ENCODE results near the gene ATG4C.

Gene ATG4C

DNA sequence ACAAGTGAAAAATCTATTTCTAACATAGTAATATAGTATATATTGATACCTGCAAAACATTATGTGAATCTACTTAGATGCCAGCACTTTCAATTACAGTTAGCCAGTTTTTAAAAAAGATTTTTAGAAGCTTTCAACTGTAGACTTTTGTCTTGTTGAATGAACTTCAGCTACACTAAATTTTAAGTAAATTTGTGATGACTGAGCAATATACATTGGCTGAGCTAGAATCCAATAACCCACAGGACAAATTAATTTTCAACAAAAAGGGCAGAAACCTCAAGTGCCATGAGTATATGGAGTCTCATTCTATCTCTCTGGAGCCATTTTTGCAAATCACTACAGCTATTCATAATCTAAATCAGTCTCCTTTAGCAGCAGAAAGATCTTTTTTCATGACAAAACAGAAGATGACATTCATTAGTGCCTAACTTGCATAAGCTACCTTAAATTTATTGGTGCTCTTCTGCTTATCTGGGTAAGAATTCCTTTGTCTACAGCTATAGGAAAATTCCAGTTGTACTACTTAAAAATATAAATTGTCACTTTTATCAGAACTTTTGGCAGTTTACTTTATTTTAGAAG lies 100.3 kb downstream of the ATG4C start:
- H3K27me3 ChIP-seq (ENCODE audit: insufficient read depth, low read length), result peaks cover 58% of the 10 kb centered on the region

DNA sequence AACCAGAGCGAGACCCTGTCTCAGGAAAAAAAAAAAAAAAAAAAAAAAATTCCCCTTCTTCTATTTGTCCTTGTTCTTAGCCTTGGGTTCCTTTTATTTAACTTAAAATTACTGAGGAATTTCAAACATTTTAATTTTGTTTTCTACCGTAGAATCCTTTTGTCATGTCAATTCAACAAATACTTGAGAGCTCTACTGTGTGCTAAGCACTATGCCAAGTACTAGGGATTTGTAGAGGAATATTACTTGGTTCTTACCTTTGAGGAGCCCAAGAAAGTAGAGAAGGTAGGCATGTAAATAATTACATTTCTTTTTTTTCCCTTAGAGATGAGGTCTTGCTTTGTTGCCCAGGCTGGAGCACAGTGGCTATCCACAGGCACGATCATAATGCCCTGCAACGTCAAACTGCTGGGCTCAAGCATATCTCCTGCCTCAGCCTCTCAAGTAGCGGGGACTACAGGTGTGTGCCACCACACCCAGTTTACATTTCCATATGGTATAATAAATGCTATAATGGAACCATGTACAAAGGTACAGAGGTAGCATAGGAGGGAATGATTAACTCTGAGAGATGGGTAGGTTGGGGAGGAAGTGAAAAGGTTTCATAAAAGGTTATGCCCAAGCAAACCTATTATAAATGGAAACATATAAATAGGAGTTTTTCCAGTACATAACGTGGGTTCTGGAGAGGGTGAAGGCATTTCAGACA lies 104.0 kb downstream of the ATG4C start:
- no peaks in the 10 kb centered on the region for H3K36me3 ChIP-seq (ENCODE audit: insufficient read depth, low read length)
- H3K79me2 ChIP-seq (ENCODE audit: control insufficient read depth, insufficient read depth, low read length, unreplicated experiment), result no peaks in the 10 kb centered on the region
- H3K27me3 ChIP-seq (ENCODE audit: insufficient read depth, low read length), result peaks cover 58% of the 10 kb centered on the region
- no peak overlapping the region for H3K27ac ChIP-seq (ENCODE audit: low read depth, low read length)
- no peaks in the 10 kb centered on the region for H3K4me1 ChIP-seq (ENCODE audit: control insufficient read depth, insufficient read depth, low read length, unreplicated experiment)
- no peak overlapping the region for H3K4me3 ChIP-seq (ENCODE audit: low read depth, low read length)
- H2AFZ ChIP-seq (ENCODE audit: low read length, unreplicated experiment), result no peak overlapping the region

More for the DNA sequence above, 100.3 kb downstream of the ATG4C start:
- Histone ChIP-seq H2AFZ (ENCODE audit: low read length, unreplicated experiment) (no peak overlapping the region), H3K4me3 (ENCODE audit: low read depth, low read length) (no peak overlapping the region), H3K4me1 (ENCODE audit: control insufficient read depth, insufficient read depth, low read length, unreplicated experiment) (no peaks in the 10 kb centered on the region), H3K36me3 (ENCODE audit: insufficient read depth, low read length) (no peaks in the 10 kb centered on the region), H3K27ac (ENCODE audit: low read depth, low read length) (no peak overlapping the region), H3K79me2 (ENCODE audit: control insufficient read depth, insufficient read depth, low read length, unreplicated experiment) (no peaks in the 10 kb centered on the region)

DNA sequence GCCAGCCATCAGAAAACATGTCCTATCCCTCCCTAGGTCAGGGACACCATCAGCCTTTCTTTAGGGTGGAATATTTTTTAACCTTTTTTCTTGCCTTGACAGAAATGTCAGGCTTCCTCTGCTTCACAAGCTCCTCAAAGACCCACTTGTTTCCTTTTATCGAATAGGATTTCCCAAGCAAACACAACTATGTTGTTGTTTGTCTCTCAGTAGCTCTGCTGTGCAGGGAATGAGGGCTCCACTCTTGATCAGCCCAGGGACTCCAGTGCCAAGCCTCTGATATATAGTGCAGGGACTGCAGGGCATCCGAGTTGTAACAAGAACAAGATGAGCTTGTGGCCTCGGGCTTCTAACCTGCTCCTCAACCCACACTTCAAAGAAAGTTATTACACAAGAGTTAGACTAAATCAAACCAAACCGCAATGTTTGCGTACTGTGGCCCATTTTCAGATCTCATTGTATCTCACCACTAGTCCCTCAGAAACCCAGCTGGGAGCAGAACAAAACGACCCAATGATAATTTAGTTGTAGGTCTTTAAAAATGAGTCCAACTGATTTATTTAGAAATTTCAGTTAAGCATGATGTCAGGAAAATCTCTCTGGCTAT lies 108.1 kb downstream of the ATG4C start:
- H3K36me3 ChIP-seq (ENCODE audit: insufficient read depth, low read length), result no peaks in the 10 kb centered on the region
- H3K79me2 ChIP-seq (ENCODE audit: control insufficient read depth, insufficient read depth, low read length, unreplicated experiment), result no peaks in the 10 kb centered on the region
- peaks cover 58% of the 10 kb centered on the region for H3K27me3 ChIP-seq (ENCODE audit: insufficient read depth, low read length)
- H3K4me3 ChIP-seq (ENCODE audit: low read depth, low read length), result no peak overlapping the region
- H3K27ac ChIP-seq (ENCODE audit: low read depth, low read length), result no peak overlapping the region
- H3K4me1 ChIP-seq (ENCODE audit: control insufficient read depth, insufficient read depth, low read length, unreplicated experiment), result no peaks in the 10 kb centered on the region
- H2AFZ ChIP-seq (ENCODE audit: low read length, unreplicated experiment), result no peak overlapping the region

DNA sequence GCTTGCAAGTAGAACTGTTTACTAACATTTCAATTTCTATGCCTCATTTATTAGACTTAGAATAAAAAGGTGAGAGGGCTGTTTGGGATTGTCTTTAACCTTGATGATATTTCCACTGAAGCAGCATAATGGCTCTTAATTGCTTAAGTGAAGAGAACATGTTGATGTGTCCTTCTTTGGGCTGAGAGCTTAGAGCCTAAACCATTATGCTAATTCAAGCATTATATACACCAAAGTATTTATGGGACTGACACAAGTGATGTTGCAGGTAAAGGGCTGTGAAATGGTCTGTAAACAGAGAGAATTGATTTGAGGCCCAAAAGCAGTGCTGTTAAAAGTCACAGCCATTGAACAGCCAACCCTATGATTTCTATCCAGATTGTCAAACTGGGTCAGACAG lies 113.9 kb downstream of the ATG4C start:
- Histone ChIP-seq H3K27ac (ENCODE audit: low read depth, low read length) (no peak overlapping the region), H3K4me3 (ENCODE audit: low read depth, low read length) (no peak overlapping the region), H3K27me3 (ENCODE audit: insufficient read depth, low read length) (peaks cover 28% of the 10 kb centered on the region)

DNA sequence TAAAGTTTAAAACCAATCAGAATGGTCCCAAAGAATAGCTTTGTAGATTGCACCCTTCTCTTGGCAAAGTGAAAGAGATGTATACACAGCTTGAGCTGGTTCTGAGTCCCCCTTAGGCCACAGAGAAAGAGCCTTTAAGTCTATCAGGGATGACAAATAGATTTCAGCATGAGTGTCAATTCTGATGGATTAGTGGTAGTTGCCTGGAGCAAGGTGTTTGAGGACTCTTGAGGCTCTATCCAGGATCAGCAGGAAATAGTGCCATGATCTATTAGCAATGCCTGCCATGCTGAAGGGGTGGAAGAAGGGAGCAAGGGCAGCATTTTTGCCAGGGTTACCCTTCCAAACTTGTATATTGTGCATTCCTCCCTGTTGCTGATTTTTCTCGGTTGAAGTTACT lies 116.6 kb downstream of the ATG4C start:
- Histone ChIP-seq H3K79me2 (ENCODE audit: control insufficient read depth, insufficient read depth, low read length, unreplicated experiment) (no peaks in the 10 kb centered on the region), H2AFZ (ENCODE audit: low read length, unreplicated experiment) (no peak overlapping the region), H3K36me3 (ENCODE audit: insufficient read depth, low read length) (no peaks in the 10 kb centered on the region), H3K4me1 (ENCODE audit: control insufficient read depth, insufficient read depth, low read length, unreplicated experiment) (no peaks in the 10 kb centered on the region), H3K27ac (ENCODE audit: low read depth, low read length) (no peak overlapping the region), H3K27me3 (ENCODE audit: insufficient read depth, low read length) (peaks cover 9% of the 10 kb centered on the region), H3K4me3 (ENCODE audit: low read depth, low read length) (no peak overlapping the region)

More for the DNA sequence above, 113.9 kb downstream of the ATG4C start:
- Histone ChIP-seq H3K79me2 (ENCODE audit: control insufficient read depth, insufficient read depth, low read length, unreplicated experiment) (no peaks in the 10 kb centered on the region), H3K36me3 (ENCODE audit: insufficient read depth, low read length) (no peaks in the 10 kb centered on the region), H2AFZ (ENCODE audit: low read length, unreplicated experiment) (no peak overlapping the region), H3K4me1 (ENCODE audit: control insufficient read depth, insufficient read depth, low read length, unreplicated experiment) (no peaks in the 10 kb centered on the region)

DNA sequence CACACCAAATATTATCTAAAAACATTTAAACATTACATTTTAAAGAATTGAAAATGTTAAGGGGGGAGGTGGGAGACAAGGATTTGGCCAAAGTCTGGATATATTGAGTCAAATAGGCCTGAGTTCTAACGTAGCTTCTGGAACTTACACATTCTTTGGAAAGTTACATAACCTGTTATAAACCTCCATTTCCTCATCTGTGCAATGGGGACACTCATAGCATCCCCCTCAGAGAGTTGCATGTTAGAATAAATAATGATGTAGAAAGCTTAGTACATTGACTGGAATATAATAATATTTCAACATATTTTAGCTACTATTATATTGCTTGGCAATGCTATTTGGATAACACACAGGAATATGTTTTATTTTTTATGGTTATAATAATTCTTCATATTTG lies 117.7 kb downstream of the ATG4C start:
- peaks cover 4% of the 10 kb centered on the region for H3K27me3 ChIP-seq (ENCODE audit: insufficient read depth, low read length)
- H3K4me3 ChIP-seq (ENCODE audit: low read depth, low read length), result no peak overlapping the region
- H3K79me2 ChIP-seq (ENCODE audit: control insufficient read depth, insufficient read depth, low read length, unreplicated experiment), result no peaks in the 10 kb centered on the region
- H3K36me3 ChIP-seq (ENCODE audit: insufficient read depth, low read length), result no peaks in the 10 kb centered on the region
- no peaks in the 10 kb centered on the region for H3K4me1 ChIP-seq (ENCODE audit: control insufficient read depth, insufficient read depth, low read length, unreplicated experiment)
- no peak overlapping the region for H3K27ac ChIP-seq (ENCODE audit: low read depth, low read length)
- no peak overlapping the region for H2AFZ ChIP-seq (ENCODE audit: low read length, unreplicated experiment)

DNA sequence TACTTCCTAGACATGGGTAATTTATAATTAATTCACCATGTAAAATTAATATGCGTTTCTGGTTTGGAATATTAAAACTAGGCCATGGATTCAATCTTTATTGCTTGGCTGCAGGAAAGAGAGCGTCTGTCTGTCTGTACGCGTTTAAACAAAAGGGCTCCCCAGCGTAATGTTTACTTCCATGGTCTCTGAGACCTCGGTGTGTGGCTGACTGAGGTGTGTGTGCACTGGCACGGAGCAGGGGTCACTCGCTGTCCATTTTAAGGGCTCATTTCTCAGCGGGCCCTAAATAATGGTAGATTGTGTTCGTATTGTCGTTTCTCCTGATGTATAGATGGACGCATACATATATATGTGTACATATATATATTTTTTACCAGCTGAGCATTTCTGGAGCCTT lies 119.6 kb downstream of the ATG4C start:
- H3K79me2 ChIP-seq (ENCODE audit: control insufficient read depth, insufficient read depth, low read length, unreplicated experiment), result no peaks in the 10 kb centered on the region
- H3K27me3 ChIP-seq (ENCODE audit: insufficient read depth, low read length), result no peaks in the 10 kb centered on the region

DNA sequence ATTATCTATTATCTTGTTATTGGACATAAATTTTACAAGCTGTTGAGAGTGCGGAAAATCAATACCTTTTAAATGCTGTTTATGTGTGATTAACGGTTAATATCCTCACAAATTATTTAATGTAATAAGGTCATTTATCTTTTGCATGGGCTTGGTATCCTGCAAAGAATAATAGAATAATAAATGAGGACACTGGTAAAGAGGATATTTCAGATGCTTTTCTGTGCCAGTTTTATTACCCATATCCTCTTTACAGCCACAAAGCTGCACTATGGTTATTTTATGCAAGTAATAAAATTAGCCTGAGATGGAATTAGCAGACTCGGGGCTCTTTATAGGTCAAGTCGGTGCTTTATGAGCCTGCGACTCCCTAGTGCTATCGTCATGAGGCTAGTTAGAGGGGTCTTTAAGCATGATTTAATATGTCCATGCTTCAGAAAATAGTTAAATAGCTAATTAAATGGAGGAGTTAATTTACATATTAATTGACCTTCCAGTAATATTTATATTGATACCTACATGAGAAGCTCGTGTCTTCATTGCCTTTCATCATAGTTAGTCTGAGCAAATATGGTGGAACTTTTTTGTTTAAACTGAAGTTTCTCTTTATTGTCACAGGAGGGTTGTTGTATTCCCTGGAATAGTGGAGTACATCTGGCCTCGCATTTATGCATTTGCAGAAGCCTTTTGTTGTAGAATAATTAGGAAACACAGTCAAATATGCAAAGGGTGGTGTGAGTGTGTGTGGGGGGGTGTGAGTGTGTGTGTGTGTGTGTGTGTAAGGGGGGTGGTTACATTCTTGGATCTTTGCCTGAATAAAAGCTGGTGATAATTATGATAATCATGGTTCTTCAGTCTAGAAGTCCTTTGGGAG lies 120.3 kb downstream of the ATG4C start:
- no peaks in the 10 kb centered on the region for H3K4me1 ChIP-seq (ENCODE audit: control insufficient read depth, insufficient read depth, low read length, unreplicated experiment)
- H2AFZ ChIP-seq (ENCODE audit: low read length, unreplicated experiment), result no peak overlapping the region
- no peaks in the 10 kb centered on the region for H3K27me3 ChIP-seq (ENCODE audit: insufficient read depth, low read length)
- H3K79me2 ChIP-seq (ENCODE audit: control insufficient read depth, insufficient read depth, low read length, unreplicated experiment), result no peaks in the 10 kb centered on the region
- no peaks in the 10 kb centered on the region for H3K36me3 ChIP-seq (ENCODE audit: insufficient read depth, low read length)
- H3K4me3 ChIP-seq (ENCODE audit: low read depth, low read length), result no peak overlapping the region
- no peak overlapping the region for H3K27ac ChIP-seq (ENCODE audit: low read depth, low read length)

More for the DNA sequence above, 119.6 kb downstream of the ATG4C start:
- H3K36me3 ChIP-seq (ENCODE audit: insufficient read depth, low read length), result no peaks in the 10 kb centered on the region
- no peak overlapping the region for H2AFZ ChIP-seq (ENCODE audit: low read length, unreplicated experiment)
- H3K4me1 ChIP-seq (ENCODE audit: control insufficient read depth, insufficient read depth, low read length, unreplicated experiment), result no peaks in the 10 kb centered on the region
- no peak overlapping the region for H3K27ac ChIP-seq (ENCODE audit: low read depth, low read length)
- no peak overlapping the region for H3K4me3 ChIP-seq (ENCODE audit: low read depth, low read length)

DNA sequence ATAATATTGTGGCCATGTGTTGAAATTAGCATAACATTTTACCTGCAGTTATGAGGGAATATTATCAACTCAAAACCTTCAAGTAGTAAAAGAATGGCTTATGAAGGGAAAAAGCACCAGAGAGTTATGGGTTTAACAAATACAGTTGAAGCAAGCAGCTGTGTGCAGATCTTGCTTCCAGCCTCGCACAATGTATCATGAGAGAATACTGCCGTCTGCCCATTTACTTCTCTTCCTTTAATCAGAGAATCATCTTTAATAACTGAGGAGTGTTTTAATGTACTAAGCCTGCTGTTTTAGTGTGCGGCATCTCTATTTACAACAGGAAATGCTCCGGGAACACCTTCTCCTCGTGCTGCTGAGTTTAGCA lies 120.9 kb downstream of the ATG4C start:
- Histone ChIP-seq H3K27me3 (ENCODE audit: insufficient read depth, low read length) (no peaks in the 10 kb centered on the region), H3K4me3 (ENCODE audit: low read depth, low read length) (no peak overlapping the region), H3K4me1 (ENCODE audit: control insufficient read depth, insufficient read depth, low read length, unreplicated experiment) (no peaks in the 10 kb centered on the region), H3K27ac (ENCODE audit: low read depth, low read length) (no peak overlapping the region), H3K79me2 (ENCODE audit: control insufficient read depth, insufficient read depth, low read length, unreplicated experiment) (no peaks in the 10 kb centered on the region), H3K36me3 (ENCODE audit: insufficient read depth, low read length) (no peaks in the 10 kb centered on the region), H2AFZ (ENCODE audit: low read length, unreplicated experiment) (no peak overlapping the region)

DNA sequence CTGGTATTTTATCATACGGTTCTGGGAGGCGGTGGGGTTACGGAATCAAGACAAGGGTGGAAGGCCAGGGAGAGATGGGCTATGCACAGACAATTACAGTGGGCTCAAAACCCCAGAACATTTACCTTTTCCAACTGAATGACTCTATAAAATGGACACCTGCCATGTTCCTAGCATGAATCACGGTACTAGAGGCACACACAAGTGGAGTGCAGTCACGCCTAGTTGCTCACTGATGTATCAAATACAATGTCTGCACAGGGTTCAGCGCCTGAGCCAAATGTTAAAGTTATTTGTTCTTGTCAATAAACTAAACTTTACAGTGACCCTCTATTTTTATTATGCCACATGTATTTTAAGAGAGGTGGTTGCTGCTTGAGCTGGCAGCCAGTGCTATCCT lies 121.4 kb downstream of the ATG4C start:
- H3K36me3 ChIP-seq (ENCODE audit: insufficient read depth, low read length), result no peaks in the 10 kb centered on the region
- no peaks in the 10 kb centered on the region for H3K27me3 ChIP-seq (ENCODE audit: insufficient read depth, low read length)
- H3K4me1 ChIP-seq (ENCODE audit: control insufficient read depth, insufficient read depth, low read length, unreplicated experiment), result no peaks in the 10 kb centered on the region
- no peak overlapping the region for H3K4me3 ChIP-seq (ENCODE audit: low read depth, low read length)
- H3K27ac ChIP-seq (ENCODE audit: low read depth, low read length), result no peak overlapping the region
- no peaks in the 10 kb centered on the region for H3K79me2 ChIP-seq (ENCODE audit: control insufficient read depth, insufficient read depth, low read length, unreplicated experiment)
- no peak overlapping the region for H2AFZ ChIP-seq (ENCODE audit: low read length, unreplicated experiment)

Measured in ACC112 (cell line).